Activated naive CD4-positive, alpha-beta T cell treated with anti-CD3 and anti-CD28 coated beads, Interleukin-2, amount 50 U/mL, for 24 hours (primary cell): ENCODE results near the gene PRKAG3.

Experiments
- H3K27ac Mint-ChIP-seq: one replicate; pipeline ENCODE4 v1.8.0; 2021; ENCODE audit warnings: mild to moderate bottlenecking, mixed read lengths
- H3K27me3 Mint-ChIP-seq: one replicate; pipeline ENCODE4 v1.8.0; 2021; ENCODE audit warnings: mixed read lengths
- H3K36me3 Mint-ChIP-seq: one replicate; pipeline ENCODE4 v1.8.0; 2021; ENCODE audit warnings: mixed read lengths
- H3K4me1 Mint-ChIP-seq: one replicate; pipeline ENCODE4 v1.8.0; 2021; ENCODE audit warnings: mixed read lengths
- H3K4me3 Mint-ChIP-seq: one replicate; pipeline ENCODE4 v1.8.0; 2021; ENCODE audit warnings: mild to moderate bottlenecking, mixed read lengths
- H3K9me3 Mint-ChIP-seq: one replicate; pipeline ENCODE4 v1.8.0; 2021; ENCODE audit warnings: mixed read lengths

PRKAG3 gene

GRCh38 chr2:218871345-218872302 lies 40.0 kb upstream of the PRKAG3 start:
- H3K36me3 Mint-ChIP-seq = no peaks in the 10 kb centered on the region
- H3K4me3 Mint-ChIP-seq = peak overlapping the region; percentile 82
- H3K27ac Mint-ChIP-seq = peak overlapping the region; percentile 70
- no peaks in the 10 kb centered on the region for H3K9me3 Mint-ChIP-seq
- H3K27me3 Mint-ChIP-seq = peaks cover 25% of the 10 kb centered on the region
- peaks cover 25% of the 10 kb centered on the region for H3K4me1 Mint-ChIP-seq

DNA sequence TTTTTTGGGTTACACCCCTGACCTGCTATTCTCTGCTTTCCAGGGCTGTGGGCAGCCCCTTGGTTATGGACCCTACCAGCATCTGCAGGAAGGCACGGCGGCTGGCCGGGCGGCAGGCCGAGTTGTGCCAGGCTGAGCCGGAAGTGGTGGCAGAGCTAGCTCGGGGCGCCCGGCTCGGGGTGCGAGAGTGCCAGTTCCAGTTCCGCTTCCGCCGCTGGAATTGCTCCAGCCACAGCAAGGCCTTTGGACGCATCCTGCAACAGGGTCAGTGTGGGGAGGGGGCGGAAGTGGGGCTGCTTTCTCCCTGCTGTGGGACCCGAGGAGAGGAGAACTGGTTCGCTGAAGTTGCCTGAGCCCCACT lies 39.4 kb upstream of the PRKAG3 start:
- H3K27ac Mint-ChIP-seq = no peak overlapping the region
- H3K36me3 Mint-ChIP-seq = no peaks in the 10 kb centered on the region
- H3K27me3 Mint-ChIP-seq = peaks cover 25% of the 10 kb centered on the region
- peak overlapping the region; percentile 2 for H3K4me3 Mint-ChIP-seq
- peaks cover 22% of the 10 kb centered on the region for H3K4me1 Mint-ChIP-seq
- H3K9me3 Mint-ChIP-seq = no peaks in the 10 kb centered on the region

DNA sequence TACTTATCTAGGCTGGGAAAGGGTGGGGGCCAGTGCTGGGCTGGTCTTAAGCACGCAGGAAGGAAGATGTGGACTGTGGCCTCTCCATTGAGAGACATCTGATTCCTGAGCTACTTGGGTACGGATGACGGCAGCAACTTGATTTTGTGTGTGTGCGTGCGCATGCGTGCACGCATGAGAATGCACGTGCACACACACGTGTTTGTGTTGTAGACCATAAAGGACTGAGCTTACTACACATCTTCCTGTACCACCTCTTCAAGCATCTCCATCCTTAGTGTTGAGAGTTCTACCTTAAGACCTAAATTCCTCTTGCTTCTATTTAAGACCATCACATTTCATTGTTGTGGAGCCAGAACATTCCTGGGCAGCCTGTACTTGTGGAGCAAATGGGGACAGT lies 37.5 kb upstream of the PRKAG3 start:
- Mint-ChIP-seq H3K36me3 (no peaks in the 10 kb centered on the region), H3K4me1 (peaks cover 18% of the 10 kb centered on the region), H3K27ac (no peak overlapping the region), H3K4me3 (no peak overlapping the region), H3K9me3 (no peaks in the 10 kb centered on the region), H3K27me3 (peaks cover 16% of the 10 kb centered on the region)

DNA sequence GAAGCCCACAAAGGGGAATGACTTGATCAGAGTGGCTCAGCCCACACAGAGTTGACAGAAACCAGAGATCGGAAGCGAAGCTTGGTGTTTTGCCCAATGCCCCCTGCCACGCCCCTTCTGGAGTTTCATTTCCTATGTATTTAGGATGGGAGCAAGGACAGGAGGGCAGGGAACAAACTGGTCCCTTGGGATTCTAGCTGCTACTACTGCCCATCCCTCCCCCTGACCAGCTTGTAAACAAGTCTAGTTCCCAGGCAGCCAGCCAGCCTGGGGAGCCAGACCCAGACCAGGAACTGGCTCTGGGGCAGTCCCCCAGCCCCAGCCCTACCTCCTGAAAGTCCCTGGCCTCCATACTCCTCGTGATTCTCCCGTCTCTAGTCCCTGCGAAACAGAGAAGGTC lies 36.3 kb upstream of the PRKAG3 start:
- Mint-ChIP-seq H3K4me3 (no peak overlapping the region), H3K27me3 (peaks cover 21% of the 10 kb centered on the region), H3K4me1 (peaks cover 14% of the 10 kb centered on the region), H3K9me3 (no peaks in the 10 kb centered on the region), H3K36me3 (no peaks in the 10 kb centered on the region), H3K27ac (no peak overlapping the region)

GRCh38 chr2:218865999-218866398 lies 34.4 kb upstream of the PRKAG3 start:
- Mint-ChIP-seq H3K36me3 (no peaks in the 10 kb centered on the region), H3K27ac (no peak overlapping the region), H3K27me3 (peaks cover 20% of the 10 kb centered on the region), H3K4me3 (no peak overlapping the region), H3K9me3 (no peaks in the 10 kb centered on the region), H3K4me1 (peaks cover 9% of the 10 kb centered on the region)

DNA sequence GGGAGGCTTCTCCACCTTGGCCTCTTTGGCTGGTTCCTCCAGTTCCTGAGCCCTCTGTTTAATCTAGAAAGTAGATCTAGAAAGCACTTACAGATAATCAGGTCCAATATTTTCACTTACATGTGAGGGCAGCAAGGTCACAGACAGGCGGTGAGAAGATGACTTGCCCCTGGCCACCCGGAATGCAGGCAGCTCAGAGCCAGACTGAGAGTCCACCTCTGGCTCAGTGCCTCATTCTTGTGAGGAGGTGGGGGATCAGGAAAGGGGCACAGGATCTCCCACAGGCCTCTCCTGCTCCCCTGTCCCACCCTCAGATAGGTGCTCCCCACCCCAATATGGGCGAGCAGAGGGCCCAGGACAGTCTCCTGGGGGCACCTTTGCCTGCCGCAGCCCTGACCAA lies 33.8 kb upstream of the PRKAG3 start:
- no peaks in the 10 kb centered on the region for H3K9me3 Mint-ChIP-seq
- H3K4me3 Mint-ChIP-seq = no peak overlapping the region
- H3K4me1 Mint-ChIP-seq = peaks cover 13% of the 10 kb centered on the region
- no peak overlapping the region for H3K27ac Mint-ChIP-seq
- no peaks in the 10 kb centered on the region for H3K36me3 Mint-ChIP-seq
- H3K27me3 Mint-ChIP-seq = peaks cover 24% of the 10 kb centered on the region

DNA sequence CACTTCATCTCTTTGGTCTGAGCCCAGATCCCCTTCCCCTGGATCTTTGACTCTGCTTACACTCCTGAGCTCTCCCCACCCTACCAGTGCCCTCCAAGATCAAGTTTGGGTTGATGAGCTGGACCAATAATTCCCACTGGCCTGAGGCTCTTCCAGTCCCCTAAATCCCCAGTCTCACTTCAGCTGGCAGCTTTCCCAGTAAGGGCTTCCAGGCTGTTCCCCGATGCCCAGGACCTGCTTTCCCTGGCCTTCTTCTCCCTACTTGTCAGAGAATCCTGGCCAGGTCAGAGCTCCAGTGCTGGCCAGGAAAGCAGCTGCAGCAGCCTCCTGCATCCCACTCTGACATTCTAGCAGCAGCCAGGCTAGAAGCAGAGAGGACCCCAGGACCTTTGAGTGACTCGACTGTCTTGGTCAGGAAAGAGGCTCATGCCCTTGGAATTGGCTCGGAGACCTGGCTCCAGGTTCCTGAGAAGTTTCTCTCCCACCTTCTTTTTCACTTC lies 31.5 kb upstream of the PRKAG3 start:
- H3K27ac Mint-ChIP-seq = no peak overlapping the region
- H3K9me3 Mint-ChIP-seq = no peaks in the 10 kb centered on the region
- no peaks in the 10 kb centered on the region for H3K36me3 Mint-ChIP-seq
- H3K4me3 Mint-ChIP-seq = no peak overlapping the region
- peaks cover 17% of the 10 kb centered on the region for H3K4me1 Mint-ChIP-seq
- H3K27me3 Mint-ChIP-seq = peaks cover 37% of the 10 kb centered on the region

- Mint-ChIP-seq H3K27me3 (peaks cover 41% of the 10 kb centered on the region), H3K36me3 (no peaks in the 10 kb centered on the region), H3K27ac (no peak overlapping the region), H3K4me3 (peak overlapping the region; percentile 60), H3K9me3 (no peaks in the 10 kb centered on the region), H3K4me1 (peaks cover 17% of the 10 kb centered on the region)
Observed at GRCh38 chr2:218861645-218862318, 30.2 kb upstream of the PRKAG3 start.

GRCh38 chr2:218860950-218861381 lies 29.4 kb upstream of the PRKAG3 start:
- peak overlapping the region; percentile 30 for H3K4me3 Mint-ChIP-seq
- no peaks in the 10 kb centered on the region for H3K9me3 Mint-ChIP-seq
- peaks cover 17% of the 10 kb centered on the region for H3K4me1 Mint-ChIP-seq
- H3K36me3 Mint-ChIP-seq = no peaks in the 10 kb centered on the region
- H3K27ac Mint-ChIP-seq = no peak overlapping the region
- peaks cover 43% of the 10 kb centered on the region for H3K27me3 Mint-ChIP-seq

- Mint-ChIP-seq H3K27ac (no peak overlapping the region), H3K36me3 (no peaks in the 10 kb centered on the region), H3K4me3 (peak overlapping the region; percentile 76), H3K9me3 (no peaks in the 10 kb centered on the region), H3K4me1 (peaks cover 17% of the 10 kb centered on the region), H3K27me3 (peaks cover 48% of the 10 kb centered on the region)
Observed at GRCh38 chr2:218859988-218860831, 28.6 kb upstream of the PRKAG3 start.

DNA sequence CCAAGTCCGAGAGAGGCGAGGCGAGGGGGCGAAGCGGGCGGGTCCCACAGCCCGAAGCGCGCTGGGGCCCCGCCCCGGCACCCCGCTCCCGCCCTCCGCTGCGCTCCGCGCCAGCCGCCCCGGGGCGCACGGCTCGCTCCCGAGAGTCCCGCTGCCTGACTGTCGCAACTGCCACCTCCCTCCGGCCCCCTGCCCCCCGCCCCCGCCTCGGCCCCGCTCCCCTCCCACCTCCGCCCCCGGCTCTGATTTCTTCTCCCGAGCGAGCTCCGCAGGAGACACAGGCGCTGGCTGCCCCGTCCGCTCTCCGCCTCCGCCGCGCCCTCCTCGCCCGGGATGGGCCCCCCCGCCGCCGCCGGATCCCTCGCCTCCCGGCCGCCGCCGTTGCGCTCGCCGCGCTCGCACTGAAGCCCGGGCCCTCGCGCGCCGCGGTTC lies 28.0 kb upstream of the PRKAG3 start, which contains the start of gene WNT6:
Gene WNT6 (plus strand): TSS at position 250 of the 432 bp plus-strand sequence. CDS start 233 bp downstream, outside the sequence.
- Mint-ChIP-seq H3K4me3 (peak within 1 kb of the TSS; percentile 76), H3K9me3 (no peaks in the 10 kb centered on the region), H3K4me1 (peaks cover 17% of the 10 kb centered on the region), H3K27ac (no peak within 1 kb of the TSS), H3K36me3 (no peaks in the 10 kb centered on the region), H3K27me3 (peaks cover 53% of the 10 kb centered on the region)

GRCh38 chr2:218858671-218859555 lies 27.3 kb upstream of the PRKAG3 start:
- Mint-ChIP-seq H3K36me3 (no peaks in the 10 kb centered on the region), H3K27ac (no peak overlapping the region), H3K27me3 (peaks cover 59% of the 10 kb centered on the region), H3K9me3 (no peaks in the 10 kb centered on the region), H3K4me1 (peaks cover 17% of the 10 kb centered on the region), H3K4me3 (peak overlapping the region; percentile 76)

DNA sequence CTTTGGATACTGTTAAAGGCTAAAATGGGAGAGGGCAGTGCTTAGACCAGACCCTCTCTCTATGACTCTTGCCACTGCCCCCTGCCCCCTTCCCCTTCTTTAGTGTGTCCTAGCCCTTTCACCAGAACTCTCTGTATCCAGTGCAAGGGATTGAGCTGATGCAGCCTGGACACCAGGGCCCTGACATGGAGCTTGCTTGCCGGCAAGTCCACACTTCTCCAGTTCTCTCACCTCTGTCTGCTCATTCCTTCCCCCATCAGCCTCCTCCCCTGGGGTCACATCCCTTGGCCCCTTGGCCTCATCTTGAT lies 26.5 kb upstream of the PRKAG3 start:
- H3K27me3 Mint-ChIP-seq = peaks cover 60% of the 10 kb centered on the region
- no peaks in the 10 kb centered on the region for H3K9me3 Mint-ChIP-seq
- H3K27ac Mint-ChIP-seq = no peak overlapping the region
- no peak overlapping the region for H3K4me3 Mint-ChIP-seq
- peaks cover 17% of the 10 kb centered on the region for H3K4me1 Mint-ChIP-seq
- no peaks in the 10 kb centered on the region for H3K36me3 Mint-ChIP-seq

- peaks cover 61% of the 10 kb centered on the region for H3K27me3 Mint-ChIP-seq
- H3K36me3 Mint-ChIP-seq = no peaks in the 10 kb centered on the region
- no peak overlapping the region for H3K27ac Mint-ChIP-seq
- H3K9me3 Mint-ChIP-seq = no peaks in the 10 kb centered on the region
- H3K4me1 Mint-ChIP-seq = peaks cover 17% of the 10 kb centered on the region
- no peak overlapping the region for H3K4me3 Mint-ChIP-seq
Observed at GRCh38 chr2:218857371-218858137, 26.0 kb upstream of the PRKAG3 start.
